NCI-H526 treated with DMSO at 0.1 percent for 48 hours (cell line): Measurements from ENCODE around the gene HMGB3.
"Not testable (repeated sequence)": the region's sequence is repeated elsewhere in the genome, so short reads cannot be mapped to it uniquely, and the experiment has no call there.

Experiments used
- DNase-seq: peaks from one replicate; lab custom pipeline; 2025; lab: John Stamatoyannopoulos, UW

HMGB3 gene

DNA sequence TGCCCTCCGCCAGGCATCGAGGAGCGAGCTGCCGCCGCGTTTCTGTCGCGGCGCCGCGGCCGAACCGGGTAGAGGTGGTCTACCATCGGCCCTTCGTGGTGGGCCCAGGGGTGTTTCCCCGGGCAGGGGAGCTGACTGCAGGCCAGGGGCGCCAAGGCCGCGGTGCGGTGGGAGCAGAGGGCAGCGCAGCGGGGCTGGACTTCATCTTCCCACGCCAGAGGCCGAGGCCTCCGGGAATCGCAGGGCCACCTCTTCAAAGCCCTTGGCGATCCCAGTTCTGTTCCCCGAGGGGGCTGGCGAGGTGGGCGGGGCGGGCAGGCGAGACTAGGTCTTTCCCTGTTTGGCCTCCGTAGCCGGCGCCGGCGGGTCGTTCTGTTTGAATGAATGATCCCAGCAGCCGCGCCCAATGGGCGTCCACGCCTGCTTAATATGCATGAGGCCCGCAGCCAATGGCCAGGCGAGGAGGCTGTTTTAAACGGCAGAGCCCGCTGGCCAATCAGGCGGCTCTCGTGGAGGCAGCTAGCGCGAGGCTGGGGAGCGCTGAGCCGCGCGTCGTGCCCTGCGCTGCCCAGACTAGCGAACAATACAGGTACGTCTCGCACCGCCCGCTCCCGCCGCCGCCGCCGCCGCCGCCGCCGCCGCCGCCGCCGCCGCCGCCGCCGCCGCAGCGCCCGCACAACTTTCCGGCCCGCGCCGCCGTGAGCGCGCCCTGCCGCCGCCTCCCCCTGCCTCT lies at the start of gene HMGB3:
HMGB3 (plus strand) TSS at position 548 of the 733 bp plus-strand sequence. CDS start 2,265 bp downstream, outside the sequence.
- DNase-seq = peak; percentile 69

DNA sequence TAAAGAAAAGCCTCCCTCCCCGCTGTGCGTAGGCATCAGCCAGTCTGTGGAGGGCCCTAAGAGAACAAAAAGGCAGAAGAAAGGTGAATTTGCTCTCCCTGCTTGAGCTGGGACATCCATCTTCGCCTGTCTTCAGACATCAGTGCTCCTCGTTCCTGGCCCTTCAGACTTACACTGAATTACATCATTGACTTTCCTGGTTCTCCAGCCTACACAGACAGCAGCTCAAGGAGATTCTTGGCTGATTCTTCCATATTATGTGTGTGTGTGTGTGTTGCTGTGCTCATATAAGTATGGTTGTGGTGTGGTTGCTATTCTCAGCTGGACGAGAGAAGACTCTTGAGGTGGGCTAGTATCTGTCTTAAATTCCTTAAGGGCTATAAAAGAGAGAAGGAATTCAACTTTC lies 49.2 kb upstream of the HMGB3 start:
- no peak for DNase-seq

DNA sequence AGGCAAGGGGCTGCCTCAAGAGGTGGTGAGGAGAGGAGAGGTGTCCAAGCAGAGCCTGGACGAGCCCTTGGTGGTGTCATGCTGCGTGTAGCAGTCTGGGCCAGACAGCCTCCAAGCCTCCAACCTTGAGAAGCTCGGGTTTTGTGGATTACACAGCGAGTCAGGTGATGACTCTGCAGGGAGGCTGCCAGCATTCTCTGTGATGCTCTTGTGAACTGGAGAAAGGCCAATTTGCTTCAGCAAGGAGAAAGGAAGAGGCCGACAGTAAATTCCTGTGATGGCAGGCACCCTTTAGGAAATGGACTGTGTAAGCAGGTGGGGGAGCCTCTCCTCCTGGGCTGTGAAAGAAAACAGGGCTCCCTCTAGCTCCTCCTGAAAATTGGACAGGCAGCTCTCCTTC lies 48.7 kb upstream of the HMGB3 start:
- no peak for DNase-seq

DNA sequence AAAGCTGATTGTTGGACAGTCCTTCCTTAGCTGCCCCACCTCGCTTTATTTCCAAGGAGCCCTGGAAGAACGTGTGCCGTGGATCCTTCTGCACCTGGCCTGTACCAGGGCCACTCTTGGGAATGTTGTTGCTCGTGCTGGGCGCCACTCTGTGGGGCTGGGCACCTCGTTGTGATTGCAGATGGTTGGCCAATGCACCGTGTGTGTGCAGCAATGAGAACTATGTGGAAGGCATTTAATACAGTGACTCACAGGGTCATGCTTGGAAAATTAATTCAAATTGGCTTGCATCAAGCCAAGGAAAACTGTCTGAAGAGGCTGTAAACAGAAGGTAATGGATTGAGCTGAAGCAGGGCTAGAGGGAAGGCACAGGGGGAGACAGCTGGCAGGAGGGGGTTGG lies 47.7 kb upstream of the HMGB3 start:
- DNase-seq = no peak

DNA sequence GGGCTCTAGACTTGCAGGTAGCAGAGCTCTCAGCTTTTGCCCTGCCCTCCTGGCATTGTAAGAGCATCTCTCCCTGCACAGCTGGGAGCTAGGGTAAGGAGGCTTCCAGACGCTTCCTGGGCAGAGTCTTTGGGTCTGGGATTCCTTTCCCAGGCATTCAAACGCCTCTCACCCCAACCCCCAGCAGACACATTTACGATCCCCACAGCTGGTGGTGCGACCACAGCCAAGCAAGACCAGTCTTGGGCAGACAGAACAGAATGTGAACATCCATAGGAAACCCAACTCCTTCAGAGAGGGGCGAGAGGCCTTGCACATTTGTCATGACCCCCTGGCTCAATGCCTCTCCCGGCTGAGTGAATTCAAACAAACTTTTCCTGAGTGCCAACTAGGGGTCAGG lies 46.6 kb upstream of the HMGB3 start:
- no peak for DNase-seq

DNA sequence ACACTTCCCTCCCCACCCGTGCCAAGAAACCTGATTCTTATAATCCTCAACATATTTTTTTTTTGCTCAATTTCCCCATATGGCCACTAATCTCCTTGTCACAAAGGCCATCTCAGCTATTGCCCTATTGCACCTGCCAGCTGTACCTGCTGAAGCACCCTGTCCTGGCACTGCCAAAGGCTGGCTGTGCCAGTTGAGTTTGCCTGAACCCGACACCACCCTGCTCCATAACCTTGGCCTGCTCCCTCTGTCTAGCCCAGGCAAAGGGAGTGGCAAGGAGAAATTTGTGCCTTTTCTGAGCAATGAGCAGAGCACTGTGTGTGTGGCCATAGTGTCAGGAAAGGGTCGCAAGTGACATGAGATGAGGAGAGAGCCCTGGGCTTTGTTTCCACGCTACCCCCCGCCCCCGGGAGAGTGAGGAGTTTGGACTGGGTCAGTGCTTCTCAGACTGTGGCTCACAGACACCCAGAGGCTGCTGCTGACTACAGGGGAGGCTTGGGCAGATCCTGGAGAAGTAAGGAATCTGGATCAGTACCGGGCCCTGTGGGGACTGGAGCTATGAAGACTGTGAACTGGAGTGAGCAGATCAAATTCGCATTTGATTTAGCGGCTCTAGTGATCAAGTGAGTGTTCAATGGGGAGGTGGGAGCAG lies 42.2 kb upstream of the HMGB3 start:
- DNase-seq = no peak

DNA sequence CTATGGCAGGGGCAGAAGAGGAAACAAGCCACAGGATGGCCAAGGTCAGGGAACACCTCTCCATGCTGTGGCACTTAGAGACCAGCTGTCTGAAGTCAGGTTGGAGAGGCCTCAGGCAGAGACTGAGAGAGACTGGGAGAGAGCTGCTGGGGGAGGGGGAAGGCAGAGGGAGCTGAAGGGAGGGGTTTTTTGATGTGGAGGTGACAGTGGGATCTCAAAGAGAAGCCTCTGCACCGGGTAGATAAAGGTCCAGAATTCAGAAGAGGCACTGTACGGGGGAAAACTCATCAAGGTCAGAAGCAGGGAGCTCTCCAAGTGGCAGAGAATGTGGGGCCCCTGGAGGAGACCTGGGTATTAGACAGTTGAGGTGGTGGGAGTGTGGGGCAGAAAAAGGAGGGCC lies 41.6 kb upstream of the HMGB3 start:
- no peak for DNase-seq

DNA sequence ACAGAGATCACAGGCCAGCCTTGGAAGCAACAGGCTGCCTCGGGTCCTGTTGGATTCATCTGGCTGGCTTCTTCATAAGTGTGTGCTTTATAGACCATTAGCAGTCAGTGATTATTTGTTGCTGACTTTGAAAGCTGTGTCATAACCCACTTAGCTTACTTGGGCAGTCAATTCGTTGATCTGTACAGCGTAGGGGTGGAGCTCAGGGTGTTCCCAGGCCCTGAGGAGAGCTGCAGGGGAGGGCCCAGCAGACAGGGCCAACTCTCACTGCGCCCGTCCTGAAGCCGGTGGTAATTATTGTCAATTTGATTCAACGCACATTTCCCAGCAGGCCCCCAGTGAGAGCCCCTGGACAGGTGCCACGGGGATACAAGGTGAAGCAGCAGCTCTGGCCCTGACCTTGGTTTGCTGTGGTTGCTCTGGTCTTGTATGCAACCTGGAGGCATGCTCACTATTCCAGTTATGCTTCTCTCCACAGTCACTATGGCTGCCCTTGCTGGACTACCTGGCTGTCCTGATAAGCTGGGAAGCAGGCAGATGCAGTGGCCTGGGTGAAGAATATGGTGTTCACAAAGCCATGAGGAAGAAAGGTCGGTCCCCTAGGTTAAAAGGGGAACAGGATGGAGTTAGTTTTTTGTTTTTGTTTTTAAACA lies 40.1 kb upstream of the HMGB3 start:
- DNase-seq = no peak

DNA sequence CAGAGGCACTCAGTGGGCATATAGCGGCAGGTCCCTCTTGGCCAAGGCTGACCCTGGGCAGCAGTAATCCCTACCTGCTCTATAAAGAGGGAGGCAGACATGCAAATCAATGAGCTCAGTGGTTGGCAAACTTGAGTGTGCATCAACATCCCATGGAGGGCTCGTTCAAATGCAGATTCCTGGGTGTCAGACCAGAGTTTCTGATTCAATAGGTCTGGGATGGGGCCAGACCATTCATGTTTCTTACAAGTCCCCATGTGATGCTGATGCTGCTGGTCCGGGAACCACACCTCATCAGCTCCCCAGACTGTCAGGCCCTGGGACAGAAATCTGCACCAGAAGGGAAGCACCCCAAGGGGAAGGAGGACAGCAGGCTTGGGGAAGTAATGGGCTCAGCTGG lies 38.9 kb upstream of the HMGB3 start:
- no peak for DNase-seq

DNA sequence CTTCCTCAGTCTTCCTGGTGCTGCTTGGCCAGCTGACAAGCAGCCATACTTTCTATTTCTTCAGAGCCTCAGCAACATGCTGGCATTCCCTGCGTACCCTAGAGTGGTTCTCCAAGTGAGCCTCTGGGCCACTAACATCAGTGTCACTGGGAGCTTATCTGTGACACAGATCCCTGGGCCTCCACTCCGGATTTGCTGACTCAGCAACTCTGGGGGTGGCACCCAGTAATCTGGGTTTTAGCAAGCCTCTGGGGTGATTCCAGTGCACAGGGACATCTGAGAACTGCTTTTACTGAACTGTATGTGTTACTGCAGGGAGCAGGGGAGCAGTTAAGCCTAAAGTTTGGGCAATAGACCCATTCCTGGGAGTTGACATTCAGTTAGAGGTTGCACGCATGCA lies 28.2 kb upstream of the HMGB3 start:
- no peak for DNase-seq

DNA sequence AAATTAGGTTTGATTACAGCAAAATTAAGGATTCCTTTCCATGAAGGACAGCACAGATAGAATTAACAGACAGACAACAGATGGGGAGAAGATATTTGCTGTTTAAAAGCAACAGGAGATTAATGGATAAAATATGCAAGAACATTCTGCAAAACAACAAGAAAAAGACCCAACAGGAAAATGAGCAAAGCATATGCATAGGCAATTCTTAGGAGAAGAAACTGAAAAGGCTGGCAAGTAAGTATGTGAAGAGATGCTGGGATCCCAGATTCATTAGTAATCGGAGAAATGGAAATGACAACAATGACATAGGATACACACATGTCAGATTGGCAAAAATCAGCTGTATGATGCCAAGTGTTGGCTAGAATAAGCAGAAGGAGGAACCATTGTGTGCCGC lies 27.5 kb upstream of the HMGB3 start:
- no peak for DNase-seq

DNA sequence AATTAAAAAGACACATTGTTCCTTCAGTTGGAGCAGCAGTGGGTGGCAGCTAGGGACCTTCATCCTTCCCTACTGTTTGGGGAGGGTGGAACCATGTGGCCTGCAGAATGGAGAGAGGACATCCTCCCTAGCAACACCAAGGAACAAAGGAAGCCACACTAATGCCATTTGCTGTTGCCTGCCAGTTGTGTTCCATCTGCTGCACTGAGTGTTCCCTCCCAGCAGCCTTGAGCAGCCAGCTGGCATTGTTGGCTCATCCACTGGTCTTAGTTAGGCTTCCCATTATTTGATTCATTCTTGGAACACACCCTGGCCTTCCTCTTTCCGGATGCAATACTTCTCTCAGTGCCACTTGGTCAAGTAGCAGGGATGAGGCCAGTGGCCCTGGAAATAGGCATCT lies 25.0 kb upstream of the HMGB3 start:
- DNase-seq = no peak

DNA sequence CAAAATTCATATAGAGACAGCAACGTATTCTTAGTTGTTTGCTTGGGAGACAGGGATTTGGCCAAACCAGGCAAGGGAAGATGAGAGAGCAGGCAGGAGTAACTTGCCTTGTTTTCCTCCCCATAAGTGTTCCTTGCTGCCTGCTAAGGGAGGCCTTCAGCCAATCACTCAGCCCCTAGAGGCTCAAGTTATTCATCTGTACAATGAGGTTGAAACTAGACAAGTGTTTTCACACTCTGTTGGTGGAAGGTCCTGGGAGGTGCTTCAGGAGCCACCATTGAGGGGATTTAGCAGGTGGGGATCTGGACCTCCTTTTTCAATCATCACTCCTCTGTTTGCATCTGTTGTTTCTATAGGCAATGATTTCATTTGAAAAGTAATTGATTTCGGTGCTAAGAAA lies 23.6 kb upstream of the HMGB3 start:
- no peak for DNase-seq

DNA sequence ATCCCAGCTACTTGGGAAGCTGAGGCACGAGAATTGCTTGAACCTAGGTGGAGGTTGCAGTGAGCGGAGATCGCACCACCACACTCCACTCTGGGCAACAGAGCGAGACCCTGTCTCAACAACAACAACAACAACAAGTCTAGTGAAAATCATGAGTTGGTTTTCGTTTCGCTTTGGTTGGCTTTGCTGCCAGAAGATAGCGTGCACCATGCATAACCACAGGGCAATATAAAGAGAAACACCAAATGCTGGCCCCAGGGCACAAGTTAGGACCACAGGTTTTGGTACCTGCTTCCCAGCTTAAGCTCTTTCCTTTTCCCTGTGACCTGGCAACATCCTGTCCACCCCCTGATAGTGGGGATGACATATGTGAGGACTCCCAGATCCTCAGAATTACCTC lies 21.5 kb upstream of the HMGB3 start:
- DNase-seq = no peak

DNA sequence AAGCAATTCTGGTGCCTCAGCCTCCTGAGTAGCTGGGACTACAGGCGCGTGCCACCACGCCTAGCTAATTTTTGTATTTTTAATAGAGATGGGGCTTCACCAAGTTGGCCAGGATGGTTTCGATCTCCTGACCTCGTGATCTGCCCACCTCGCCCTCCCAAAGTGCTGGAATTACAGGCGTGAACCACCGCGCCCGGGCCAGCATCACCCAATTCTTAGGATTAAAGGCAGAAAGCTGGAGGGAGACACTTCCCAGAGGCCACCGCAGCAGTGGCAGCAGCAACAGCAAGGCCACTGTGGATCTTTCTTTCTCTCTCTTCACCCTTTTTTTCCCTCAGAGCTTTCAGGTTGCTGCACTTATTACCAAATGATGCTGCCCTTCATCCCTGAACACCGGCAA lies 18.7 kb upstream of the HMGB3 start:
- not testable (repeated sequence) for DNase-seq

DNA sequence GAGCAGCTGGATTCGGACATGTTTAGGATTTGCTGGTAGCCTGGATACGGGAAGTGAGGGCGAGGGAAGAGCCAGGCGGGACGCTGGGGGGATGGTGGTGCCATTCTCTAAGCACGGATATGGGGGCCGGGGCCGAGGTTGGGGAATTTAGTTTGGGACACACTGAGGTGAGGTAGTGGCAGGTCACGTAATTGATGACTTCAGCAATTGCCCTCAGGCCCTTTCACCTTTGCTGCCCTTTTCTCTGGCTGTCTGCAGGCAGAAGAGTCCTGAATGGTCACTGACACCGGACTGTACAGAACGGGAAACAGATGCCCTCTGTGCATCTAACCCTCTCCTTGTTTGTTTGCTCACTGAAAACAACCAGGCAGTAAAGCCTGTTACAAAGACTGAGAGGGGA lies 16.9 kb upstream of the HMGB3 start:
- no peak for DNase-seq

DNA sequence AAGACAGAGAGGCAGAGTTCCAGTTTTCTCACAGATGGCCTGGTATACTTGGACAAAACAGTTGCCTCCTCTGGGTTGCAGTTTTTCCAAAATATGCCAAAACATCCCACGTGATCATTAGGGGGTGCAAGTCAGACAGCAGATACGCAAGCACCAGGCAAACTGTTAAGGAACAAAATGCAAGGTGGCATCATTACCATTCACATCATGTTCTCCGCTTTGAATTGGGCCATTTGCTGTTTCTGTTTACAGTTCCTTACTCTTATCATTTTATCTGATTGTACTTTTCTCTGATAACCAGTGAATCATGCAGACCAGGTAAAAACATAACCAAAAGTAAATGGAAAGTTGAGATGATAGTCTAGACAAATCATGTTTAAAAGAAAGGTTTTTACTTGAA lies 16.4 kb upstream of the HMGB3 start:
- DNase-seq = no peak

DNA sequence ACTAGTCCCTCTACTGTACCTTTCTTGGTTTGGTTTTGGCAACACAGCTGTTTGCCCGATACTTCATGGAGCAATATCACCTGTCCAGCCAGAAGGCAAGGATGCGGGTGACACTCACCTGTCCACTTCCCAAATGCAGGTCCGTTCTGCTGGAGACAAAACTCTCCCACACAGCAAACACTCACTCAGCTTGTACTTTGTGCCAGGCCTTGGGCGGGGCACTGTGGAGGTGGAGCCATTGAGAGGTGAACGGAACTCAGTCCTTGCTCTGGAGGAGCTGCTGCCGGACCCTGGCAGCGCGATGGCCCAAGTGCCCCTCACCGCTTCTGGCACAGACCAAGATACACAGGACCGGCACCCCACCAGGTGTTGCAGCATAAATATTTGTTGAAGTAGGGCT lies 15.3 kb upstream of the HMGB3 start:
- DNase-seq = no peak

DNA sequence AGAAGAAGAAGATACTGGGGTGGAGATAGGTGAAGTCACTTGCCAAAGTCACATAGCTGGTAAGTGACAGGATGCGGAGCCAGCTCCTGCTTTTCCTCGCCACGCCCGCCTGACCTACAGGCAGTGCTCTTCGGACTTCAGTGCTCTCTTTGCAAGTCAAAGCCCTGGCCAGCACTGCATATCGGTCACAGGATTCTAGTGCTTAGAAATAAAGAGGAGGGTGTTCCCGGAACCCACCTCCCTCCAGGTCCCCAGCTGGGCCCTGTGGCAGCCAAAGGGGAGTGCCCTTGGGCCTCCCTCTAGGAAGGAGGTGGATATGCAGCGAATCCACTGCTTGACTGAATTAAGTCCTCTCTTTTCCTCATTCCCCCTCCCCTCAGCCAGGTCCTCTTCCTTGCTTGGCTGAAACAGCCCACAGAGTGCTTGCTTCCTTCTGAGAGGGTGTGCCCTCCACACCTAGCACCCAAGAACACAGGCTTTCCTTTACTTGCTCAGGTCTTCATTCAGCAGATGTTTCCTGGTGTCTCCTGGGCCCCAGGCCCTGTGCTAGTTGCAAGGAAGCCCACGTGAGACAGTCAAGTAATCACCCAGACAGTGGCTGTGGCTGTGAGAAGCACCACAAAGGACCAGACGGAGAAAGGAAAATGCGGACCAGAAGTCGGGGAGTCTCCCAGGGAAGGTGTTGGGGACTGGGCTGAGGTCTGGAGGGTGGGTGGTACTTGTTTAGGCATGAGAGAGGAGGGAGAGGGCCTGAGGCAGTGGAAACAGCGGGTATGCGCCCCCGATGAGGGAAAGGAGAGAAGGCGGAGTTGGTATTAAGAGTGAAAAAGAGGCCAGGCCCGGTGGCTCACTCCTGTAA lies 14.0 kb upstream of the HMGB3 start:
- DNase-seq = no peak

DNA sequence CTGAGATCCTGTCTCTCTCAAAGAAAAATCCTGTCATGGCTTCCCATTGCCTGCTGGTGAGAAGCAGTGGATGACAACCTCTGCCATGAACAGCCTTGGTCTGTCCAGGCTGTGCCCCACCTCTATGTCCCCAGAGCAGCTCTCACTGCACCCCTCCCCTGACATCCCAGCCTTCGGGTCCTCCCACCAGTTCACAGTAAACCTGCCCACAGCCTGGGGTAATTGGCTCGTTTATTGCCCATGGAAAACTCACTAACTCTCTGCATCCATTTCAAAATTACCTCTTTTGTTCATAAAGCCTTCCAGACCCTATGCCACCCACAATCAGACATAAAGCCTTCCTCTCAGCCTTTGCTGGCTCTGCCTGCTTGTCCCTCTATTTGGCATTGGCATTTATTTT lies 10.7 kb upstream of the HMGB3 start:
- DNase-seq = no peak

DNA sequence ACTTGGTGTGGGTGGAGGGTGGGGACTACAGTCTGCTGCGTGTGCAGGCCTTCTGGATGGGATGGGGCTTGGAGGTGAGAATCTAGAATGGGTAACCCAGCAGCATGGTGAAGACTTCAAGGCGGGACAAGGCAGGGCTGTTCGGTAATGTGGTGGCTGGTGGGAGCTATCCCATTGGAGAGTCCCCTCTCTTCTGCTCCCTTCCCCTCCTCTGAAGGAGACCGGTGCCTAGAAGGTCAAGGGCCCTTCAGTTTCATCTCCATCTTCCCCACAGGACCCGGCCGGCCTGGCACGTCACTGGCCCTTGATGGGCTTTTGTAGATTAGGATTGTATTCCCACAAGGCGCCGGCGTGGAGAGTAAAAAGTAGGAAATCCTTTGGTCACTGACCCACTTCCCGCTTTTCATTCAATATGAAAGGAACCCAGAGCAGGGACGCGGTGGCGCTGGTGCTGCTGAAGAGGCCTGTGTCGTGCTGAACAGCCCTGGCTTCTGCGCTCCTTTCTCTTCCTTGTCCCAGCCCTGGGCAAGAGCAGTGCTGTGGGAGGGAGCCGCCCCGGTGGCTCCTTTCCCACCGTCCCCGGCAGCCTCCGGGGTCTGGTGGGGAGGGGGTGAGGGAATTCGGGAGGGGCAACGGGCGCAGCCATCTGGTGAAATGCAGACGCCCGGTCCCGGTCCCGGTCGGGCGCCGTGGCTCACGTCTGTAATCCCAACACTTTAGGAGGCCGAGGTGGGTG lies 7.3 kb upstream of the HMGB3 start:
- DNase-seq = no peak
